ENCODE measurements around the gene PSMD5.

The PSMD5 gene

DNA sequence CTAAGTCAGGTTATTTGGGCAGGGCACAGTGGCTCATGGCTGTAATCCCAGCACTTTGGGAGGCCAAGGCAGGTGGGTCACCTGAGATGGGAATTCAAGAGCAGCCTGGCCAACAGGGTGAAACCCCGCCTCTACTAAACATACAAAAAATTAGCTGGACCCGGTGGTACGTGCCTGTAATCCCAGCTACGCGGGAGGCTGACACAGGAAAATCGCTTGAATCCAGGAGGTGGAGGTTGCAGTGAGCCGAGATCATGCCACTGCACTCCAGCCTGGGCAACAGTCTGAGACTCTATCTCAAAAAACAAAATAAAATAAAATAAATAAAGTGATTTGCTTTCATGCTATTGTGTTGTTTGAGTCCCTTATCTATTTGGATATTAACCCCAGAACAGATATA, 41.3 kb downstream of the PSMD5 start:
- DNase-seq = no peak

- DNase-seq = peak; percentile 74
Measured at GRCh38 chr9:120792898-120793765, 49.6 kb downstream of the PSMD5 start, which contains the start of gene FBXW2. FBXW2 (minus strand) TSS chr9:120793416; CDS start chr9:120788258, 5,158 bp downstream.

- DNase-seq = no peak
Measured at GRCh38 chr9:120791161-120791560, 51.6 kb downstream of the PSMD5 start.

- no peak for DNase-seq
Measured at GRCh38 chr9:120787933-120788332, 54.8 kb downstream of the PSMD5 start.

DNA sequence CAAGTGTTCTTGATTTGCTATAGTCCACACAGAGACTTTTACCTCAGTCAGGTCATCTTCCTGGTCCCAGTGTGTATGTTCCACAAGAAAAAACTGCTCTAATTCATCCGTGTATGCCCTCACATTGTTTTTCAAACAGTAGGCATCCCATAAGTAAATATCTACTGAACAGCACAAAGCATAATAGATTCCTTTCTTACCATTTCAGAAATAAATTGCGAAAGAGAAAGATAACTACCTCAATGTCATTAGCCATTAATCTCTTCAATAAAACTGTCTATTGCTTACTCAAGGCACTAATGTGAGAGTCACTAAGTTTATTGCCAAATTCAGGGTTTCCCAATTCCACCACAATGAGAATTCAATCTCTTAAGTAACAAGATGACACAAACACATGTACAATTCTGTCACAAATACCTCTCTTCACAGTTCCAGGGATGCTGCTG, 59.1 kb downstream of the PSMD5 start:
- DNase-seq = no peak

DNA sequence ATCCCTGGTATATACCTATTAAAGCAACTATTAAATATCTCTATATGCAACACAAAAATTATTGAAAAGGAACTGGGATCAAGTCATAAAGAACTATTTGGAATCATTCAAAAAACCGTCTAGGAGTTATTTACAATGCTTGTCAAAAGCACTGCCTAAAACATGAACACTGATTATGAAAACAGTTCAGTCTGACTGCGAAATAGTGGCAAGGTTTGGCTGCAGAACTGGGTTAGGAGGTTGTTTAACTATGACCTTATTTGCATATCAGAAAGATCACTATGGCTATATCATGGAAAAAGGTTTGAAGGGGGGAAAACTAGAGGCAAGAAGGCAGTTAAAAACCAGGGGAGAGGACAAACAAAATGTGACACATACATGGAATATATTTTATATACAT, 61.5 kb downstream of the PSMD5 start:
- DNase-seq = no peak

DNA sequence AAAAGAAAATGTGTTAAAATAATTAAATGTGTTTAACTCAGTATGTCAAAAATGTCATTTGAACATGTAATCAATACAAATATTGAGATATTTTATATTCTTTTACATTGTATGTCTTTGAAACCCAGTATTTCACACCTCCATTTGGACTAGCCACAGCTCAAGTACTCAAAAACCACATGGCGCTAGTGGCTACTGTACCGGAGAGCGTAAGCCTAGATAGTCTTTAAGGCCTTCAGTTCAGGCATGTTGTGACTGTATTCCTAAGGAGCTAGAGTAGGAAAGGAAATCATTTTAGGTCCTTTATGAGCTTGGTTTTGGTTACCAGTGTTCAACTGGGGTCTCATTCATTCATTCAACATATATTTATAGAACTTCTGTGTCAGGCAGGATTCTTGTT, 62.4 kb downstream of the PSMD5 start:
- no peak for DNase-seq

GRCh38 chr9:120779227-120779626, 63.5 kb downstream of the PSMD5 start:
- DNase-seq = no peak

DNA sequence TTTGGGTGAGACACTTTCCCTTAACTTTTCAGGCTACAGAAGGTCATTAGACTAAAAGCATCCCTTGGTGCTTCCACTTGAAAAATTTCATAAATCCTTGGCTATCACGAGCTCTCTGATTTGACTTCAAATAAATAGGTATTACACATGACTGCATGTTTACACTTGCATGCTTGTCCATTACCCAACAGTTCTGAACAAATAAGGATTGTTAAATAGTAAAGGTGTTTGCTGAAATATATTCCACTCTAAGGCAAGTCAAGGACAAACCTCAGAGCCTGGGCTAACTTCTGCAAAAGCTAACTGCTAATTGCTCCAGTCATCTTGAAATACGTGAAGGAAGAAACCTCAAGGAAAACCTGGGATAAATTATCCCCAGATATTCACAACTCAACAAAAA, 64.0 kb downstream of the PSMD5 start:
- DNase-seq = no peak

- no peak for DNase-seq
Measured at GRCh38 chr9:120777229-120777628, 65.5 kb downstream of the PSMD5 start.

GRCh38 chr9:120776788-120777187, 65.9 kb downstream of the PSMD5 start:
- no peak for DNase-seq

- no peak for DNase-seq
Measured at GRCh38 chr9:120775859-120776258, 66.9 kb downstream of the PSMD5 start.

- no peak for DNase-seq
Measured at GRCh38 chr9:120774719-120775118, 68.0 kb downstream of the PSMD5 start.

DNA sequence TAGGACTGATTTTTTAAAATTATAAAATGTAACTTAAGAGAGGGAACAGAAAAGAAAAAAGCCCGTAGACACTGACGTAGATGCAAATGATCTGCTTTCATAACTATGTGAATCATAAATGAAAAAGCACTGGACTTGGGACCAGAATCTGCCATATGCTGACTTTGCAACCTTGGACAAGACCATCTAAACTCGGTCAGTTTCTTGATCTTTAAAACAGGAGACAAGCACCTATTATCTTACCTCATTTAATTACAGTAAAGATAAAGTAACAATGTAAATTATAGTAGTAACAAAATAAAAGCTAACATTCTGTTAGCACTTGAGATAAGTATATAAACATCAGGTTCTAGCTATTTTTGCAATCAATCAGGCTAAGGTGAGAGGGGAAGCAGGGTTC, 69.5 kb downstream of the PSMD5 start:
- no peak for DNase-seq

GRCh38 chr9:120770931-120771330, 71.8 kb downstream of the PSMD5 start:
- no peak for DNase-seq

DNA sequence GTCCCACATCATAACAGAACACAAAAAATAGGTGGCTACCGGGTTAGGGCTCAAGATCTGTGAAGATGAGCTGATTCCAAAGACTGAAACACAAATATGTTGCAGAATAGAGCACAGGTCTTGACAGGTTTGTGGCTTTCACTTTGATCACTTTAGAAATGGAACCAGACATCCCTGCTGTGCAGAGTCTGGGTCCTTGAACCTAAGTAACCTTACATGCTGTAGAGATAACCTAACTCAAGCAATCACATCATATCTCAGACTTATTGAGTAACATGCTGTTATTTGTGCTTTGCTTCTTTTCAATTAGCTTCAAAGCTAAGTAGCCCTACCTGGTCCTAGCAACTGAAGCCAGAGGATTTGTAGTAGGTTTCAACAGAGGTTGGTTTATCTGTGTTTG, 73.8 kb downstream of the PSMD5 start:
- no peak for DNase-seq

DNA sequence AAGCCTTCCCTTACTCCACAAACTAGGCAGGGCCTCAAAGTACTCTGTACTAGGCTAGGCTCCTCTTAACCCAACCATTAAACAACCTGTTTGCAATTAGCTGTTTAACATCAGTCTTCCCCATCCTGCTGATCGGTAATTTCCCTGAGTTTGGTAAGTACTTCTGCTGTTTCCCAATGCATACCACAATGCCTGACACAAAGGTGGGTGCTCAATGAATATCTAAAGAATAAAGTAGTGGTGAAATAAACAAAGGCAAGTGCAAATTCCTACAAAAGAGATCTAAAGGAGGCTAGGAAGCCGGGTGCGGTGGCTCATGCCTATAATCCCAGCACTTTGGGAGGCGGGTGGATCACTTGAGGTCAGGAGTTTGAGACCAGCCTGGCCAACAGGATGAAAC, 74.5 kb downstream of the PSMD5 start:
- no peak for DNase-seq

DNA sequence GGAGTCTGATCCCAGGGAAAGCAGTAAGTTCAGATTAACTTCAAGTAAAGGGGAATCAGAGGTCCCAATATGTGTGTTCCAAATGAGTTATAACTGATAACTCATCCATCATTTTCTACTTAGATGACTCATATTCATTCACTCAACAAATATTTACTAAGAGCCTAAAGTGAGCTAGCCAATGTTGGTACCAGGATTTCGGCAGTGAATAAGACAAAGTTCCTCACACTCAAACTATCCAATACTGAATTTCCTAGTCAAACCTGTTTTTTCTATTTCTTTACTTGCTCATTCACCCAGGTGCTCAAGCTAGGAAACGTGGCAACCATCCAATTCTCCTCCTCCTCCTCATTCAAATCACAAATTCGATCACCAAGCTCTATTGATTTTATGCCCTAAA, 75.3 kb downstream of the PSMD5 start:
- DNase-seq = no peak
